BE2C (cell line): Measurements from ENCODE around the gene LCMT2. TPM values are rescaled to one million over a fixed set of nuclear protein-coding genes. Genes with fewer than 3 reads are reported as not detected.

ENCODE experiments used
- DNase-seq: peaks from one replicate; pipeline ENCODE4 v3.0.0-alpha.2; 2020
- H3K27me3 ChIP-seq: fragments of 250-450 bp; sonication (Bioruptor Pico); 2 replicates; pipeline ENCODE4 v1.5.1; 2020; ENCODE audit warnings: mild to moderate bottlenecking
- H3K36me3 ChIP-seq: fragments of 250-450 bp; sonication (Bioruptor Pico); 2 replicates; pipeline ENCODE4 v1.5.1; 2020; ENCODE audit warnings: mild to moderate bottlenecking
- H3K4me1 ChIP-seq: fragments of 250-450 bp; sonication (Bioruptor Pico); 2 replicates; pipeline ENCODE4 v1.5.1; 2020
- H3K4me3 ChIP-seq: 2 replicates; pipeline ENCODE4 v1.5.1; 2011; ENCODE audit warnings: low read depth, low read length
- H3K9me3 ChIP-seq: fragments of 250-450 bp; sonication (Bioruptor Pico); 2 replicates; pipeline ENCODE4 v1.5.1; 2020
- polyA plus RNA-seq: library from polyadenylated mRNA; unstranded; fragments of >200 nt; gene quantifications from one replicate; pipeline ENCODE4 v1.2.1, GENCODE V29; 2012; ENCODE audit warnings: low read depth, missing spikeins; ENCODE audit not compliant: insufficient read length, insufficient read depth
- TF ChIP-seq, protein P1 (sequence below): IDR thresholded peaks from 2 replicates; pipeline ENCODE4 v1.5.1; 2012; ENCODE audit warnings: mild to moderate bottlenecking, low read depth, low read length

LCMT2 gene, protein sequence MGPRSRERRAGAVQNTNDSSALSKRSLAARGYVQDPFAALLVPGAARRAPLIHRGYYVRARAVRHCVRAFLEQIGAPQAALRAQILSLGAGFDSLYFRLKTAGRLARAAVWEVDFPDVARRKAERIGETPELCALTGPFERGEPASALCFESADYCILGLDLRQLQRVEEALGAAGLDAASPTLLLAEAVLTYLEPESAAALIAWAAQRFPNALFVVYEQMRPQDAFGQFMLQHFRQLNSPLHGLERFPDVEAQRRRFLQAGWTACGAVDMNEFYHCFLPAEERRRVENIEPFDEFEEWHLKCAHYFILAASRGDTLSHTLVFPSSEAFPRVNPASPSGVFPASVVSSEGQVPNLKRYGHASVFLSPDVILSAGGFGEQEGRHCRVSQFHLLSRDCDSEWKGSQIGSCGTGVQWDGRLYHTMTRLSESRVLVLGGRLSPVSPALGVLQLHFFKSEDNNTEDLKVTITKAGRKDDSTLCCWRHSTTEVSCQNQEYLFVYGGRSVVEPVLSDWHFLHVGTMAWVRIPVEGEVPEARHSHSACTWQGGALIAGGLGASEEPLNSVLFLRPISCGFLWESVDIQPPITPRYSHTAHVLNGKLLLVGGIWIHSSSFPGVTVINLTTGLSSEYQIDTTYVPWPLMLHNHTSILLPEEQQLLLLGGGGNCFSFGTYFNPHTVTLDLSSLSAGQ
- 43.4 TPM for polyA plus RNA-seq

DNA sequence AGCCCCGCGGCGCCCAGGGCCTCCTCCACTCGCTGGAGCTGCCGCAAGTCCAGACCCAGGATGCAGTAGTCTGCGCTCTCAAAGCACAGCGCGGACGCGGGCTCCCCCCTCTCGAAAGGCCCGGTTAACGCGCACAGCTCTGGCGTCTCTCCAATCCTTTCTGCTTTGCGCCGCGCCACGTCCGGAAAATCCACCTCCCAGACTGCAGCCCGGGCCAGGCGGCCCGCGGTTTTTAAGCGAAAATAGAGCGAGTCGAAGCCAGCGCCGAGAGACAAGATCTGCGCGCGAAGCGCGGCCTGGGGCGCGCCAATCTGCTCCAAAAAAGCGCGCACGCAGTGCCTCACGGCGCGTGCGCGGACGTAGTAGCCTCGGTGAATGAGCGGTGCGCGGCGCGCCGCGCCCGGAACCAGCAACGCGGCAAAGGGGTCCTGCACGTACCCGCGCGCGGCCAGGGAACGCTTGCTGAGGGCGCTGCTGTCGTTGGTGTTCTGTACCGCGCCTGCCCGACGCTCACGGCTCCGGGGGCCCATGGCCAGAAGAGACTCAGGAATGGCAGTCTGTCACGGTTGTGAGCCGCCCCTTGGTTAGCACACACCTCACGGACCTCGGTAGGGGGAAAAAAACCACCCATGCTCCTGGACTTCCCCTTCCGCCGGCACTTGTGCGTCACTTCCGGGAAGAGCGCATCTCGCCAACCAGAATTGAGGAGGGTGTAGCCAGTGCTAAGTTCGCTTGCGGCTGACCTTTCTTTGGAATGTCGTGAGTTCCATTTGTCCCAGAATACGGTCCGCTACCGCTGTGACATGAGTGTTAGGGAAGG, at the start of gene LCMT2:
TSS of gene LCMT2 (minus strand) at position 614 of the 820 bp plus-strand sequence. CDS start at position 530, 84 bp downstream.
- DNase-seq, result peak; percentile 91
- H3K4me1 ChIP-seq, result no peaks in the 10 kb centered on the region
- H3K27me3 ChIP-seq, result no peaks in the 10 kb centered on the region
- peaks cover 12% of the 10 kb centered on the region for H3K36me3 ChIP-seq
- H3K4me3 ChIP-seq, result peak within 1 kb of the TSS; percentile 84
- no peaks in the 10 kb centered on the region for H3K9me3 ChIP-seq
- TF ChIP-seq, protein P1, sequence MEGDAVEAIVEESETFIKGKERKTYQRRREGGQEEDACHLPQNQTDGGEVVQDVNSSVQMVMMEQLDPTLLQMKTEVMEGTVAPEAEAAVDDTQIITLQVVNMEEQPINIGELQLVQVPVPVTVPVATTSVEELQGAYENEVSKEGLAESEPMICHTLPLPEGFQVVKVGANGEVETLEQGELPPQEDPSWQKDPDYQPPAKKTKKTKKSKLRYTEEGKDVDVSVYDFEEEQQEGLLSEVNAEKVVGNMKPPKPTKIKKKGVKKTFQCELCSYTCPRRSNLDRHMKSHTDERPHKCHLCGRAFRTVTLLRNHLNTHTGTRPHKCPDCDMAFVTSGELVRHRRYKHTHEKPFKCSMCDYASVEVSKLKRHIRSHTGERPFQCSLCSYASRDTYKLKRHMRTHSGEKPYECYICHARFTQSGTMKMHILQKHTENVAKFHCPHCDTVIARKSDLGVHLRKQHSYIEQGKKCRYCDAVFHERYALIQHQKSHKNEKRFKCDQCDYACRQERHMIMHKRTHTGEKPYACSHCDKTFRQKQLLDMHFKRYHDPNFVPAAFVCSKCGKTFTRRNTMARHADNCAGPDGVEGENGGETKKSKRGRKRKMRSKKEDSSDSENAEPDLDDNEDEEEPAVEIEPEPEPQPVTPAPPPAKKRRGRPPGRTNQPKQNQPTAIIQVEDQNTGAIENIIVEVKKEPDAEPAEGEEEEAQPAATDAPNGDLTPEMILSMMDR, result no peak

DNA sequence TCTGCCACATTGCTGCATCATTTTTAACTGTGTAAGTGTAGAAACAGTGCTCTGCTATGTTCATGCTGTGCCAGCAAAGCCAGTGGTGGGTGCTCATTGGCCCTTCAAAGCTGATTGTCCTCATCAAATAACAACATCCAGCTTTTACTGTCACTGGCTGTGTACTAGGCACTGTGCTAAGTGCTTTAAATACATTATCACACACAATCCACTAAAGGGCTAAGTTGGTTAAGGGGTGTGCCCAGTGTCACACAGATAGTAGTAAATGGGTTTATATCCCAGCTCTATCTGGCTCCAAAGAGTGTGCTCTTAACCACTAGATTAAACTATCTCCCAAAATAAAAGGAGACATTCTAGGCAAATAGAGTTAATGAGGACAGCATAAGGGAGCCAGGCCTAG, 48.2 kb upstream of the LCMT2 start:
- no peak overlapping the region for H3K4me3 ChIP-seq
- H3K27me3 ChIP-seq, result no peaks in the 10 kb centered on the region
- TF ChIP-seq, protein P1, result no peak
- no peaks in the 10 kb centered on the region for H3K9me3 ChIP-seq
- peaks cover 57% of the 10 kb centered on the region for H3K36me3 ChIP-seq
- no peak for DNase-seq
- H3K4me1 ChIP-seq, result no peaks in the 10 kb centered on the region

DNA sequence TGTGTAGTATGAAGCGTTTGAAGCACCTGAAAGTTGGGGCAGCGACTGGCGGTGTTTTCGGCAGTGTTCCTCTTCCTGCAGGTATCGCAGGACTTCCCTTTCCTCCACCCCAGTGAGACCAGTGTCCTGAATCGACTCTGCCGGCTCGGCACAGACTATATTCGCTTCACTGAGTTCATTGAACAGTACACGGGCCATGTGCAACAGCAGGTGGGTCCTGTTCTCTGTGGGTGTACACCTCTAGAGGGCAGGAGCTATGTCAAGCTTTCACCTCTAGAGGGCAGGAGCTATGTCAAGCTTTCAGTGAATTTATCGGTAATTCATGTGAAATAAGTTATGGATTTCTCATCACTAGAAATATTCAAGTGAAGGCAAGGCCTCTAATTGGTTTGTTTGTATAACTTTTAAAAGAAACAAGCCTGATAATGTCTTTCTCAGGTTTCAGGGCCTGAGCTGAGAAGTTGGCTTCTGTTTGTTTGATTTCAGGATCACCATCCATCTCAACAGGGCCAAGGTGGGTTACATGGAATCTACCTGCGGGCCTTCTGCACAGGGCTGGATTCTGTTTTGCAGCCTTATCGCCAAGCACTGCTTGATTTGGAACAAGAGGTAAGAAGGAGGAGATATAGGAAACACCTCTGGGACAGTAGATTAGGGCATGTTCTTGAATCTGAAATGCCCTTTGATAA, 45.8 kb upstream of the LCMT2 start:
- no peaks in the 10 kb centered on the region for H3K9me3 ChIP-seq
- H3K36me3 ChIP-seq, result peaks cover 39% of the 10 kb centered on the region
- H3K27me3 ChIP-seq, result no peaks in the 10 kb centered on the region
- TF ChIP-seq, protein P1, result peak; percentile 95
- H3K4me3 ChIP-seq, result no peak overlapping the region
- H3K4me1 ChIP-seq, result no peaks in the 10 kb centered on the region
- DNase-seq, result peak; percentile 64

DNA sequence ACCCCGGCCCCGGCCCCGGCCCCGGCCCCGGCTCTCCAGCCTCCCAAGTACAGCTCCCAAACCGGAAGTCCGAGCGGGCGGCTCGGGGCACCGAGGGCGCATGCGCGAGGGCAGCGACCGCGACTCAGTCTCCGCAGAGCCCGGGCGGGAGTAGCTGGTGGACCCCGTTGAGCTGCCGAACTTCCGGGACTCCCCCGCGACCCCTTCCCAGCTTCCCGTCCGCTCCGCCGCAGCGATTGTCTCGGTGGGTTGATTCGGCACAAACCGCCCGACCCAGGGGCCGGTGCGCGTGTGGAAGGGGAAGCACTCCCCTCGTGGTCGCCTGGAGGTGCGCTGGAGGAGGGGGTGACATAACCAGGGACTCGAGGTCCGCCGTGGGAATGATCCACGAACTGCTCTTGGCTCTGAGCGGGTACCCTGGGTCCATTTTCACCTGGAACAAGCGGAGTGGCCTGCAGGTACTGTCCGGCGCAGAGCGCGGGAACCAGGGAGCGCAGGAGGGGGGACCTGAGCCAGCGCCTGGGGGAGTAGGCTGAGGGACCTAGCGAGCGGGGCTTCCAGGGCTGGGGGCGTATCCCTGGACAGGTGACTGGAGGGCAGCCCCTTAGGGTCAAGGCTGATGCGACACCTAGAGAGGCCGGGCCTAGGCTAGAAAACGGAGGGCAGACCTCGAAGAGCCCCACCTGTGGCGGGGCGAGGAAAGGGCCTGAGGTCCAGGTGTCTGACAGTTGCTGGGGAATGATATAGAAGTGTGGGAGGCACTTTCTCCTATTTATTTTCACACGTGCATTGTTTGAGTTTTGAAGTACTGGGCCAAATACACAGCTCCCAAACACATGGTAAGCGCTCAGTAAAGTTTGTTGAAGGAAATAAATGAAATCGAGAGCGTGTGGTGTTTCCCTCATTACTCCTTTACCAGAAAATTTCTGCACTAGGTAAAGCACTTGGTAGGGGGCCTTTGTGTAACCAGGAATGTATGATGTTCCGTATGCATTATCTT, 40.9 kb upstream of the LCMT2 start, which contains the start of the genes TUBGCP4 and ZSCAN29:
TSS of gene TUBGCP4 (plus strand) at position 127 of the 1,000 bp plus-strand sequence. CDS start at position 381, 254 bp downstream.
TSS of gene ZSCAN29 (minus strand) at position 69 of the 1,000 bp plus-strand sequence. CDS start 1,130 bp downstream, outside the sequence.
- H3K36me3 ChIP-seq, result peaks cover 25% of the 10 kb centered on the region
- DNase-seq, result peak; percentile 92
- TF ChIP-seq, protein P1, result peak; percentile 43
- H3K4me1 ChIP-seq, result 0 out of 2 replicates have a peak, but pooled peaks cover 2% of the 10 kb centered on the region
- peak within 1 kb of the TSS; percentile 96 for H3K4me3 ChIP-seq
- H3K9me3 ChIP-seq, result no peaks in the 10 kb centered on the region
- no peaks in the 10 kb centered on the region for H3K27me3 ChIP-seq
